IPS DF 19.7 (cell line): ENCODE measurements around the gene C16orf87.

Experiments used
- DNase-seq: peaks from one replicate; pipeline ENCODE4 v3.0.0-alpha.2; 2013; ENCODE audit warnings: low read depth, low spot score

C16orf87 gene

GRCh38 chr16:46843898-46844642, 13.1 kb upstream of the C16orf87 start:
- DNase-seq, result no peak

- no peak for DNase-seq
Measured at GRCh38 chr16:46842192-46842895, 11.4 kb upstream of the C16orf87 start.

- no peak for DNase-seq
Measured at GRCh38 chr16:46839986-46840443, 9.0 kb upstream of the C16orf87 start.

- DNase-seq, result no peak
Measured at GRCh38 chr16:46836534-46837530, 5.9 kb upstream of the C16orf87 start.

GRCh38 chr16:46833460-46833800, 2.5 kb upstream of the C16orf87 start:
- no peak for DNase-seq

- no peak for DNase-seq
Measured at GRCh38 chr16:46832757-46833459, 1.9 kb upstream of the C16orf87 start.

- DNase-seq, result no peak
Measured at GRCh38 chr16:46830417-46830901, 521 bp downstream of the C16orf87 start.

GRCh38 chr16:46828943-46829342, 2.0 kb downstream of the C16orf87 start:
- no peak for DNase-seq

GRCh38 chr16:46828292-46828691, 2.7 kb downstream of the C16orf87 start:
- no peak for DNase-seq

GRCh38 chr16:46826631-46827030, 4.3 kb downstream of the C16orf87 start:
- no peak for DNase-seq

- no peak for DNase-seq
Measured at GRCh38 chr16:46822270-46822669, 8.7 kb downstream of the C16orf87 start.

- DNase-seq, result no peak
Measured at GRCh38 chr16:46817961-46818360, 13.0 kb downstream of the C16orf87 start.

- DNase-seq, result no peak
Measured at GRCh38 chr16:46814790-46815189, 16.2 kb downstream of the C16orf87 start.

GRCh38 chr16:46813611-46814010, 17.4 kb downstream of the C16orf87 start:
- DNase-seq, result no peak

GRCh38 chr16:46812781-46813540, 18.0 kb downstream of the C16orf87 start:
- DNase-seq, result no peak

- no peak for DNase-seq
Measured at GRCh38 chr16:46811682-46812081, 19.3 kb downstream of the C16orf87 start.

- DNase-seq, result no peak
Measured at GRCh38 chr16:46808997-46809396, 22.0 kb downstream of the C16orf87 start.

- no peak for DNase-seq
Measured at GRCh38 chr16:46807336-46807735, 23.6 kb downstream of the C16orf87 start.

- DNase-seq, result no peak
Measured at GRCh38 chr16:46803373-46803772, 27.6 kb downstream of the C16orf87 start.

GRCh38 chr16:46801428-46802049, 29.4 kb downstream of the C16orf87 start:
- no peak for DNase-seq
